HCT116 (cell line): ENCODE results near the gene PPP1R10. TPM values are rescaled to one million over a fixed set of nuclear protein-coding genes. Genes with fewer than 3 reads are reported as not detected.
A peak's percentile ranks its signal among the peaks of the same experiment; 100 is the strongest.

ENCODE experiments used
- ATAC-seq: fragments of 200-7000 bp; cut with Tn5 transposase; 2 replicates; pipeline ENCODE4 v1.9.1; 2020; ENCODE audit warnings: mild to moderate bottlenecking, moderate library complexity
- BruUV-seq: library from RNA; stranded (reverse); fragments of 400-500 nt; replicated peaks from 2 replicates; lab custom pipeline; 2021; lab: Mats Ljungman, UMichigan
- CTCF ChIA-PET: fragments of 300-600 bp; sonication (Branson Sonifier 250); formaldehyde crosslinking; loops from one replicate; lab custom pipeline; 2021; ENCODE audit warnings: antibody characterized with exemption; lab: Charles Lee
- POLR2A ChIA-PET: fragments of 300-600, 350-600 bp; sonication (Branson Sonifier 250); formaldehyde crosslinking; loops from one replicate; lab custom pipeline; 2021; ENCODE audit warnings: antibody characterized with exemption; lab: Charles Lee
- RAD21 ChIA-PET, 2 experiments: fragments of 300-600 bp; sonication (Branson Sonifier 250); formaldehyde crosslinking; loops; one replicate each; lab custom pipeline; 2023; ENCODE audit warnings: low total read pairs in 2 of 2; ENCODE audit not compliant: uncharacterized antibody in 2 of 2, unreplicated experiment in 2 of 2, low non-redundant PET in 1 of 2; lab: Charles Lee
- DNase-seq: peaks from one replicate; pipeline ENCODE4 v3.0.0-alpha.2; 2010; ENCODE audit warnings: low read depth, low spot score
- H2AFZ ChIP-seq: fragments of 200-600 bp; shearing (Covaris generic), sonication (generic); 2 replicates; pipeline ENCODE4 v1.6.1; 2017; ENCODE audit warnings: low read depth, mixed run types, mixed read lengths, antibody characterized with exemption, low read length; ENCODE audit not compliant: poor library complexity, severe bottlenecking
- H3K27ac ChIP-seq: 2 replicates; pipeline ENCODE4 v1.5.1; 2012; ENCODE audit warnings: low read depth, low read length
- H3K27me3 ChIP-seq: fragments of 200-600 bp; sonication (generic); 2 replicates; pipeline ENCODE4 v1.6.1; 2016; ENCODE audit warnings: mixed run types, low read length, mixed read lengths; ENCODE audit not compliant: insufficient read depth
- H3K36me3 ChIP-seq, 2 experiments: fragments of 200-500 bp in 1 of 2; fragments of 200-600 bp in 1 of 2; sonication (Bioruptor generic) in 1 of 2; sonication (generic) in 1 of 2; 2 replicates each; pipeline versions ENCODE4 v1.5.1 to v1.6.1; 2014 to 2016; ENCODE audit warnings: low read length in 2 of 2, inconsistent platforms in 1 of 2, mixed read lengths in 1 of 2, mixed run types in 1 of 2; ENCODE audit not compliant: insufficient read depth in 2 of 2, control insufficient read depth in 1 of 2
- H3K4me1 ChIP-seq, 2 experiments: fragments of 200-600 bp in 1 of 2; sonication (generic) in 1 of 2; 2 replicates each; pipeline versions ENCODE4 v1.5.1 to v1.6.1; 2012 to 2017; ENCODE audit warnings: low read length in 2 of 2, inconsistent platforms in 1 of 2, mild to moderate bottlenecking in 1 of 2, mixed read lengths in 1 of 2, mixed run types in 1 of 2, moderate library complexity in 1 of 2; ENCODE audit not compliant: insufficient read depth in 2 of 2, control insufficient read depth in 1 of 2
- H3K4me2 ChIP-seq: fragments of 200-600 bp; sonication (generic); 2 replicates; pipeline ENCODE4 v1.6.1; 2017; ENCODE audit warnings: mixed run types, low read length, mixed read lengths
- H3K4me3 ChIP-seq, 2 experiments: fragments of 200-600 bp in 1 of 2; sonication (generic) in 1 of 2; replicated peaks in 1 of 2; 2 replicates each; pipeline ENCODE4 v1.5.1; 2011 to 2016; ENCODE audit warnings: low read length in 2 of 2, control low read depth in 1 of 2, low read depth in 1 of 2, mild to moderate bottlenecking in 1 of 2, mixed read lengths in 1 of 2, mixed run types in 1 of 2
- H3K79me2 ChIP-seq: fragments of 200-600 bp; sonication (generic); 2 replicates; pipeline ENCODE4 v1.6.1; 2017; ENCODE audit warnings: mild to moderate bottlenecking, mixed run types, low read length, moderate library complexity, mixed read lengths; ENCODE audit not compliant: insufficient read depth
- H3K9ac ChIP-seq: fragments of 200-600 bp; sonication (generic); 2 replicates; pipeline ENCODE4 v1.6.1; 2016; ENCODE audit warnings: low read length, mixed read lengths
- H3K9me2 ChIP-seq: fragments of 200-600 bp; sonication (generic), shearing (Covaris generic); 2 replicates; pipeline ENCODE4 v1.6.1; 2017; ENCODE audit warnings: mixed run types, mild to moderate bottlenecking, moderate library complexity; ENCODE audit not compliant: insufficient read depth
- H3K9me3 ChIP-seq, 2 experiments: fragments of 200-500 bp in 1 of 2; fragments of 200-600 bp in 1 of 2; sonication (Bioruptor generic) in 1 of 2; sonication (generic) in 1 of 2; 2 replicates each; pipeline ENCODE4 v1.6.1; 2014 to 2017; ENCODE audit warnings: low read length in 2 of 2, mixed read lengths in 2 of 2, inconsistent platforms in 1 of 2, low read depth in 1 of 2, mild to moderate bottlenecking in 1 of 2, mixed run types in 1 of 2, moderate library complexity in 1 of 2; ENCODE audit not compliant: control insufficient read depth in 1 of 2, insufficient read depth in 1 of 2
- H4K20me1 ChIP-seq: fragments of 200-600 bp; sonication (generic), shearing (Covaris generic); 2 replicates; pipeline ENCODE4 v1.6.1; 2017; ENCODE audit warnings: mixed run types, mild to moderate bottlenecking, moderate library complexity; ENCODE audit not compliant: insufficient read depth
- CEBPB ChIP-seq: IDR thresholded peaks from 2 replicates; pipeline ENCODE4 v1.6.1; 2012; ENCODE audit warnings: low read depth
- JUND ChIP-seq: IDR thresholded peaks from 2 replicates; pipeline ENCODE4 v1.6.1; 2012
- POLR2A ChIP-seq: IDR thresholded peaks from 2 replicates; pipeline ENCODE4 v1.7.0; 2011; ENCODE audit warnings: borderline replicate concordance; ENCODE audit not compliant: insufficient read depth, insufficient read length; ENCODE audit errors: extremely low read depth
- ZFX ChIP-seq: fragments of 450-650 bp; IDR thresholded peaks from 2 replicates; pipeline ENCODE4 v1.6.1; 2017
- intact Hi-C: fragments of 100-400 bp; cut with micrococcal nuclease; formaldehyde crosslinking; loops from 2 replicates; pipeline ENCODE4 v1.10.0; 2022
- total RNA-seq: library from RNA; stranded (reverse); gene quantifications from one replicate; pipeline ENCODE4 v1.2.1, GENCODE V29; 2021; ENCODE audit not compliant: unreplicated experiment

The PPP1R10 gene
- total RNA-seq, 1 experiment from 2014 or later, result 104 TPM

DNA sequence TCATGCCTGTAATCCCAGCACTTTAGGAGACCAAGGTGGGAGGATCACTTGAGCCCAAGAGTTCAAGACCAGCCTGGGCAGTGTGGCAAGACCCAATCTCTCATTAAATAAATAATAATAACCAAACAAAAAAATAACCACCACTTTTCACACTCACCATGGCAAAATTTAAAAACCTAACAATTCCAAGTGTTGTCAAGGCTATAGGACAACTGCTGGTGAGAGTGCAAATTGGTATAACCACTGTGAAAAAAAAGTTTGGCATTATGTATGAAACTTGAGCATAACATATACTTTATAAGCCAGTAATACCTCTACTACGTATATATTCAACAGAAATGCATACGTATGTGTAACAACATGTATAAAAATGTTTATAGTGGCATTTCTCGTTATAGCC is 56.1 kb downstream of the PPP1R10 start:
- ChIA-PET RAD21 (no interaction called here), POLR2A (no interaction called here), CTCF (no interaction called here)
- H3K36me3 ChIP-seq, result peaks cover 0 to 16% of the 10 kb centered on the region in 2 experiments; a peak in 2 of 4 replicates
- no TSS peak for BruUV-seq
- H3K4me3 ChIP-seq, result no peak overlapping the region
- no peaks in the 10 kb centered on the region for H4K20me1 ChIP-seq
- intact Hi-C loops, result no loop called here
- no peaks in the 10 kb centered on the region for H3K9me2 ChIP-seq
- no peak overlapping the region for H3K4me2 ChIP-seq
- TF ChIP-seq CEBPB, result no peak
- no peak for TF ChIP-seq ZFX
- no peak for TF ChIP-seq JUND
- no peak for TF ChIP-seq POLR2A
- H2AFZ ChIP-seq, result no peak overlapping the region
- H3K79me2 ChIP-seq, result peaks cover 33% of the 10 kb centered on the region
- peaks cover 7 to 16% of the 10 kb centered on the region in 2 experiments; a peak in 3 of 4 replicates for H3K4me1 ChIP-seq
- H3K9ac ChIP-seq, result no peak overlapping the region
- ATAC-seq, result no peak
- no peaks in the 10 kb centered on the region for H3K9me3 ChIP-seq
- H3K27me3 ChIP-seq, result no peaks in the 10 kb centered on the region
- no peak for DNase-seq
- no peak overlapping the region for H3K27ac ChIP-seq

GRCh38 chr6:30557683-30557981 is 59.4 kb downstream of the PPP1R10 start:
- TF ChIP-seq ZFX (no peak), JUND (no peak)
- Histone ChIP-seq H3K36me3 (peaks cover 16 to 21% of the 10 kb centered on the region in 2 experiments; a peak in 3 of 4 replicates), H3K9me2 (no peaks in the 10 kb centered on the region), H3K9me3 (no peaks in the 10 kb centered on the region), H3K4me2 (peak overlapping the region; percentile 91), H3K27ac (peak overlapping the region; percentile 96), H2AFZ (no peak overlapping the region), H3K27me3 (no peaks in the 10 kb centered on the region), H4K20me1 (no peaks in the 10 kb centered on the region), H3K4me3 (peak overlapping the region; percentile 88 to 95), H3K79me2 (peaks cover 54% of the 10 kb centered on the region), H3K4me1 (peaks cover 10 to 23% of the 10 kb centered on the region in 2 experiments; a peak in 3 of 4 replicates), H3K9ac (peak overlapping the region; percentile 98)
- BruUV-seq, result TSS peak; percentile 71
- ChIA-PET CTCF (interaction anchor here (0.6 to 4.7 kb wide), 3 partner anchors 12 to 40 kb away, joined by 3 to 25 read pairs (median 4); no protein-coding TSS in a partner anchor), RAD21 (no interaction called here), POLR2A (interaction anchor here (0.6 to 2.8 kb wide), 9 partner anchors 10 to 94 kb away, joined by 3 to 12 read pairs (median 3); partner anchors contain the start of genes ABCF1 and PPP1R10)
- intact Hi-C loops, result loop anchor here (5.0 kb wide), 1 partner anchor 160 kb away; the partner anchor contains the start of gene MDC1
- peak; percentile 24 for DNase-seq
- no peak for ATAC-seq
